Neural cell (in vitro differentiated cells): ENCODE results near the gene WIPI1. TPM values are rescaled to one million over a fixed set of nuclear protein-coding genes. Genes with fewer than 3 reads are reported as not detected.

Experiments used
- polyA plus RNA-seq: library from polyadenylated mRNA; depleted of rRNA; stranded (reverse); fragments of >200 nt; gene quantifications from 2 replicates; pipeline ENCODE4 v1.2.3, GENCODE V29; 2014
- small RNA-seq, 3 experiments: library from RNA; depleted of rRNA; stranded (forward); fragments of <200 nt; gene quantifications; one replicate each; pipeline ENCODE3, GENCODE V24; 2012

The WIPI1 gene
- polyA plus RNA-seq, 1 donor from 2014 or later, result 17.8 TPM

Small RNA genes lying within 50 kb of the gene (small RNA-seq; reads per million reads assigned to genes)
- gene MIR635, result 0 reads per million in 3 experiments

Other genes starting within 250 kb of the WIPI1 start
- 131 and 158 TPM in 2 replicates for gene AMZ2, start 209.5 kb downstream of the WIPI1 start, polyA plus RNA-seq
- 15.6 and 17.6 TPM in 2 replicates for gene SLC16A6, start 166.4 kb downstream of the WIPI1 start, polyA plus RNA-seq
- gene ARSG, start 166.0 kb downstream of the WIPI1 start, polyA plus RNA-seq, result 11.3 and 16.9 TPM in 2 replicates
- 512 and 539 TPM in 2 replicates for gene PRKAR1A, start 54.9 kb upstream of the WIPI1 start, polyA plus RNA-seq
- gene FAM20A, start 143.9 kb upstream of the WIPI1 start, polyA plus RNA-seq, result not detected in 2 replicates